DOHH2 (cell line): ENCODE results near the gene COL23A1.

Source experiments
- CTCF ChIP-seq: fragments of 200-600 bp; sonication (generic); IDR thresholded peaks from one replicate; pipeline ENCODE4 v1.5.1; 2014; ENCODE audit warnings: antibody characterized with exemption, mild to moderate bottlenecking, low read depth, low read length; ENCODE audit not compliant: poor library complexity, severe bottlenecking
- EZH2phosphoT487 ChIP-seq: fragments of 200-600 bp; sonication (generic); IDR thresholded peaks from 2 replicates; pipeline ENCODE4 v1.6.1; 2017; ENCODE audit warnings: borderline replicate concordance, mild to moderate bottlenecking, antibody characterized with exemption, low read length, moderate library complexity, mixed read lengths

GRCh38 chr5:178212241-178213002, 377.8 kb downstream of the COL23A1 start:
- TF ChIP-seq CTCF (no peak), EZH2phosphoT487 (no peak)
